Activated CD8-positive, alpha-beta memory T cell treated with anti-CD3 and anti-CD28 coated beads for 48 hours (primary cell): ENCODE data around the gene ZSWIM1.
"Not testable (repeated sequence)": the region's sequence is repeated elsewhere in the genome, so short reads cannot be mapped to it uniquely, and the experiment has no call there.

ENCODE experiments used
- DNase-seq, 3 experiments: peaks; one replicate each; pipeline ENCODE4 v3.0.0-alpha.2; 2020; ENCODE audit warnings: low read depth in 2 of 3, low spot score in 2 of 3

The ZSWIM1 gene

DNA sequence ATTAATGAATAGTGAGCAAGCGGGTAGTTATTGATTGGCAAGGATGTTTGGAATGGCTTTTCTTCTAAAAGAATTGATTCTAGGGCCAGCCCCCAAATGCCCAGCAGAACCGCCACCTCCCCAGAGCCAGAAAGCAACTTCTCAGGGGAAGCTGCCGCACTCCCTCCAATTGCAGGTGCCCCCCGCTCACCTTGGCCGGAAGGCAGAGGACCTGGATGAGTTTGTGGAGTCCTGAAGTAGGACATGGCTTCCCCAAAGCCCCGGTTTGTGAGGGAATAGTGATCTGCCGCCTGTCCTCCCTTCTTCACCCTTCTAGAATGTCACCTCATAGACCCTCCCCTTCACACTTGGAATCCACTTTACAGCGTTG is 6.3 kb downstream of the ZSWIM1 start, which contains the start of gene SPATA25:
Gene SPATA25, minus strand, starts transcription at position 277 of the 370 bp plus-strand sequence. Its CDS starts 32 bp downstream, at position 245.
- DNase-seq: no peak

GRCh38 chr20:45888681-45889080 is 7.7 kb downstream of the ZSWIM1 start:
- DNase-seq: no peak

GRCh38 chr20:45890077-45890984 is 9.3 kb downstream of the ZSWIM1 start:
- peak in 2 of 3 experiments; percentile 16 to 46 for DNase-seq

- peak; percentile 69 to 80 (median 70) for DNase-seq
Measured at GRCh38 chr20:45890985-45891983, 10.3 kb downstream of the ZSWIM1 start, which contains the start of the genes CTSA and NEURL2. CTSA (plus strand) TSS chr20:45891335; CDS start chr20:45891569, 234 bp downstream. NEURL2 (minus strand) TSS chr20:45891208; CDS start chr20:45890991, 217 bp downstream.

- DNase-seq: no peak
Measured at GRCh38 chr20:45892049-45892825, 11.2 kb downstream of the ZSWIM1 start.

- DNase-seq: no peak
Measured at GRCh38 chr20:45892828-45893500, 11.9 kb downstream of the ZSWIM1 start.

DNA sequence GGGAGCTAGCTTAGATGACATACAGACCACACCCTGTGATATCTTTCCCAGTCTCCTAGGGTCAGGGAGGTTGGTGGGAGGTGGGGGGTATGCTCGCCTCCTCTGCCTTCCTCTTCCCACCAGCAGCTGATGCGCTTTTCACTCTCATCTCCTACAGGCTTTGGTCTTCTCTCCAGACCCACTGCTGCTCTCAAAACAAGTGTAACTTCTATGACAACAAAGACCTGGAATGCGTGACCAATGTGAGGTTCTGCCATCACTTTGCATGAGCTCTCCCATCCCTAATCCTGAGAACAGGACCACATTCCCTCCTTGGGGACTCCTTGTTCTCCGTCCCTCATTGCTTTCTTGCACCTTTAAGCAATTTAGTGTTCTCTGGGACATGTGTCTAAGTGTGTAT is 12.8 kb downstream of the ZSWIM1 start:
- DNase-seq: no peak

DNA sequence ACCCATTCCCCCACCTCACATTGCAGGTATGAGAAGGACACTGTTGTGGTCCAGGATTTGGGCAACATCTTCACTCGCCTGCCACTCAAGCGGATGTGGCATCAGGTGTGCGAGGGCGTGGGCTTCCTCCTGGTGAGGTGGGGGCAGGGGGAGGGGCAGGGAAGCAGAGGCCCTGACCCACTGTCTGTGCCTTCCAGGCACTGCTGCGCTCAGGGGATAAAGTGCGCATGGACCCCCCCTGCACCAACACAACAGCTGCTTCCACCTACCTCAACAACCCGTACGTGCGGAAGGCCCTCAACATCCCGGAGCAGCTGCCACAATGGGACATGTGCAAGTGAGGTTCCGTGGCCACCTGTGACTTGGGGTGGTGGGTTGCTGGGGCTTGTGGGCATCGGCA is 13.8 kb downstream of the ZSWIM1 start:
- no peak for DNase-seq

GRCh38 chr20:45896641-45897161 is 15.7 kb downstream of the ZSWIM1 start:
- DNase-seq: no peak

GRCh38 chr20:45897289-45897688 is 16.3 kb downstream of the ZSWIM1 start:
- no peak for DNase-seq

- DNase-seq: no peak
Measured at GRCh38 chr20:45897692-45898091, 16.7 kb downstream of the ZSWIM1 start.

- DNase-seq: no peak
Measured at GRCh38 chr20:45898285-45898684, 17.3 kb downstream of the ZSWIM1 start.

- DNase-seq: no peak
Measured at GRCh38 chr20:45899046-45899835, 18.2 kb downstream of the ZSWIM1 start.

DNA sequence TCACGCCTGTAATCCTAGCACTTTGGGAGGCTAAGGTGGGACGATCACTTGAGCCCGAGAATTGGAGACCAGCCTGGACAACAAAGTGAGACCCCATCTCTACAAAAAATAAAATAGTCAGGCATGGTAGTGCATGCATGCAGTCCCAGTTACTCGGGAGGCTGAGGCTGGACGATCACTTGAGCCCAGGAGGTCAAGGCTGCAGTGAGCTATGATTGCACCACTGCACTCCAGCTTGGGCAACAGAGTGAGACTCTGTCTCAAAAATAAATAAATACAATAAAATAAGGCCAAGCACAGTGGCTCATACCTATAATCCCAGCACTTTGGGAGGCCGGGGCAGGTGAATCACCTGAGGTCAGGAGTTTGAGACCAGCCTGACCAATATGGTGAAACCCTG is 20.3 kb downstream of the ZSWIM1 start:
- DNase-seq: not testable (repeated sequence)

DNA sequence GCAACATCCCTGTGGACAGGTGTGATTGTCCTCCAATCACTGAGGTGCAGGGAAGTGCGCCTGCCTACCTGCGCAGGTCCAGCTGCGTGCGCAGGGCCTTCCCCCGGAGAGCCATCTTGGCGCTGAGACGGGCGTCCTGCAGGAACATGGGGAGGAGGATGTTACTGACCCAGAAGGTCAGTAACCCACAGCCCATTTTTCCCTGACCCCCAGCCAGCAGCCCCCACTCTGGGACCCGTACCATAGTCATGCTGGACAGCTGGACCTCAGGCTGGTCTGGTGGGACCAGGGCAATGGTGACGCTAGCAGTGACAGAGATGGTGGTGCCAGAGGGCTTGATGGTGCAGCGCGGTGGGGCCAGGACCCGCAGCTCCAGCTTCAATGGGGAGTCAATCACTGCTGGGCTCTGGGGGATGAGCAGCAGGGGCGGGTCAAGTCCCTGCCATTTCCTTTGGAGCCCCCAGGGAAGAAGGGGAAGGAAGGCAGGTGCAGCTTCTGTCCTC is 21.2 kb downstream of the ZSWIM1 start:
- no peak for DNase-seq

DNA sequence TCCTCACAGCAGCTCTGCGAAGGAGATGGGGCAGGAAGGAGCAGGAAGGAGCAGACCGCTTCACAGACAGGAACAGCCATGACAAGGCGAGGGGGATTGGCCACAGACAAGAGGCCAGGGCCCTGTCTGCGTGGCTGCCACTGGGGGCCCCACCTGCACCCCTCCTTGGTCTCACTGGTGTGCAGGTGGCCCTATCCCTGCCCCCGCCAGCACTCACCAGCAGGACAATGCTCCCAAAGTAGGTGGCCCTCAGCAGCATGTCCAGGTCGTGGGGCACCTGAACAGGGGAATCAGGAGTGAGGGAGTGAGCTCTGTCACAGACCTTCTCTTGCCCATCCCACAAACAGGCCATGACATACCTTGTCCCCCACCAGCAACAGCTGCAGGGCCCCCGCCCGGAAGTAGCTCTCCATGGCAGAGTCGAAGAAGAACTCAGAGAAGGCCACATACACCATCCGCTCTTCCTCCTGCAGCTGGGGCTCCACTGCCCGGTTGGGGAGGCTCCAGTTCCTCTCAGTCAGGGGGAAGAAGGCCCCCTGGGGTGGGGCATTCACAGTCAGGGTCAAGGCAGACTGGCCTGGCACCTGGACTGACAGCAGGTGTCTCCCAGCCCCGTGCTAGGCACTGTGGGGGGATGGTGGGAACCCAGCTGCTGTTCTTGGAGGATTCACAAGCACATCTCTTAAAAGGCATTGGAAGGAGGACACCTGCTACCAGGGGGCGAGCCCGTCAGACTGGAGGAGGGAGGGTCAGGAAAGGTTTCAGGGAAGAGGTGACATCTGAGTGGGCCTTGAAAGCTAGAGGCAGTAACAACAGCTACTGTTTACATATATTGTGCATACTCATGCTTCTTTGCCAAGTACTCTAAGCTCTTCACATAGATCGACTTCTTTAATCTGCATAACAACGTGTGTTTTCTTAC is 23.8 kb downstream of the ZSWIM1 start:
- DNase-seq: no peak

DNA sequence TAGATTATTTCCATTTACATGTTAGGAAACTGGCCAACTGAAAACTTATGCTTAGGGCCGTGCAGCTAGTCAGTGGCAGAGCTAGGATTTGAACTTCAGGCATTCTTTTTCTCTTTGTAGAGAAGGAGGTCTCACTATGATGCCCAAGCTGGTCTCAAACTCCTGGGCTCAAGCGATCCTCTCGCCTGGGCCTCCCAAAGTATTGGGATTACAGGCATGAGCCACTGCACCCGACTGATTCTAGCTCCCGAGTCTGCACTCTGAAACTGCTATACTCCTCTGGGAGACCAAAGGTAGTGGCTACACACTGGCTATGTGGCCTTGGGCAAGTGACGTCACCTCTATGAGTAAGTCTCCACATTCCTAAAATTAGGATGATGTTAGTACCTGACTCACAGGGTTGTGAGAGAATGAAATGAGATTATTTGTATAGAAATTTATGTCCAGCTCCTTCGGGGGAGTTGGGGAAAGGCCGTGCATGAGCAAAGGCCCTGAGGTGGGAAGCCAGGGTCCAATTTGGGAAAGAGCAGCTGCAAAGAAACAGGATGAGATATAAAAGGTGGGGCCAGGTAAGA is 24.6 kb downstream of the ZSWIM1 start:
- no peak for DNase-seq
